ENCODE measurements around the gene ACTN4. TPM values are rescaled to one million over a fixed set of nuclear protein-coding genes. Genes with fewer than 3 reads are reported as not detected.

The ACTN4 gene
- total RNA-seq, 1 experiment from 2014 or later = 506 TPM

GRCh38 chr19:38714354-38714778 lies 66.9 kb downstream of the ACTN4 start:
- no peak overlapping the region for H3K4me3 Mint-ChIP-seq
- DNase-seq (ENCODE audit: low spot score) (no peak), ATAC-seq (no peak)
- no peaks in the 10 kb centered on the region for H3K27me3 Mint-ChIP-seq (ENCODE audit: low read depth)
- POLR2A ChIA-PET = interaction anchor here (0.6 kb wide), 2 partner anchors 522 to 610 kb away, joined by 3 read pairs; no protein-coding TSS in a partner anchor
- peaks cover 5% of the 10 kb centered on the region for H3K4me1 Mint-ChIP-seq
- H3K9me3 Mint-ChIP-seq = no peaks in the 10 kb centered on the region
- CTCF ChIA-PET = interaction anchor here (1.2 kb wide), 1 partner anchor 217 kb away, joined by 3 read pairs; the partner anchor contains the start of genes MRPS12 and SARS2
- H3K36me3 Mint-ChIP-seq = peaks cover 53% of the 10 kb centered on the region
- no peak for TF ChIP-seq TCF7 (CRISPR knock-in tag; IDR thresholded peaks at IDR 0.05; ENCODE audit: low read depth)
- no peak for TF ChIP-seq ZSCAN18 (CRISPR knock-in tag; IDR thresholded peaks at IDR 0.05)
- TF ChIP-seq FOXK1 (CRISPR knock-in tag; IDR thresholded peaks at IDR 0.05) = no peak
- TF ChIP-seq CBFB (CRISPR knock-in tag; IDR thresholded peaks at IDR 0.05; ENCODE audit: low read depth) = no peak
- no peak for TF ChIP-seq ZNF263 (CRISPR knock-in tag; IDR thresholded peaks at IDR 0.05; ENCODE audit: low read depth)
- no peak for TF ChIP-seq SOX15 (CRISPR knock-in tag; IDR thresholded peaks at IDR 0.05)
- TF ChIP-seq, protein P1, sequence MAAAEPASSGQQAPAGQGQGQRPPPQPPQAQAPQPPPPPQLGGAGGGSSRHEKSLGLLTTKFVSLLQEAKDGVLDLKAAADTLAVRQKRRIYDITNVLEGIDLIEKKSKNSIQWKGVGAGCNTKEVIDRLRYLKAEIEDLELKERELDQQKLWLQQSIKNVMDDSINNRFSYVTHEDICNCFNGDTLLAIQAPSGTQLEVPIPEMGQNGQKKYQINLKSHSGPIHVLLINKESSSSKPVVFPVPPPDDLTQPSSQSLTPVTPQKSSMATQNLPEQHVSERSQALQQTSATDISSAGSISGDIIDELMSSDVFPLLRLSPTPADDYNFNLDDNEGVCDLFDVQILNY (CRISPR knock-in tag; IDR thresholded peaks at IDR 0.05) = no peak
- TF ChIP-seq, protein P2, sequence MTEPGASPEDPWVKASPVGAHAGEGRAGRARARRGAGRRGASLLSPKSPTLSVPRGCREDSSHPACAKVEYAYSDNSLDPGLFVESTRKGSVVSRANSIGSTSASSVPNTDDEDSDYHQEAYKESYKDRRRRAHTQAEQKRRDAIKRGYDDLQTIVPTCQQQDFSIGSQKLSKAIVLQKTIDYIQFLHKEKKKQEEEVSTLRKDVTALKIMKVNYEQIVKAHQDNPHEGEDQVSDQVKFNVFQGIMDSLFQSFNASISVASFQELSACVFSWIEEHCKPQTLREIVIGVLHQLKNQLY (CRISPR knock-in tag; IDR thresholded peaks at IDR 0.05) = no peak
- TF ChIP-seq TEAD4 (CRISPR knock-in tag; IDR thresholded peaks at IDR 0.05) = no peak
- TF ChIP-seq PRDM15 (CRISPR knock-in tag; IDR thresholded peaks at IDR 0.05) = no peak
- no peak for TF ChIP-seq NFE2L1 (CRISPR knock-in tag; IDR thresholded peaks at IDR 0.05)
- TF ChIP-seq CDX4 (CRISPR knock-in tag; IDR thresholded peaks at IDR 0.05; ENCODE audit: borderline replicate concordance) = no peak
- H3K27ac Mint-ChIP-seq = no peak overlapping the region; the same call in 1 of the 2 replicates

- ChIA-PET POLR2A (no interaction called here), CTCF (interaction anchor here (1.2 kb wide), 1 partner anchor 215 kb away, joined by 3 read pairs; the partner anchor contains the start of genes MRPS12 and SARS2)
- Mint-ChIP-seq H3K4me3 (no peak overlapping the region), H3K9me3 (no peaks in the 10 kb centered on the region), H3K27ac (no peak overlapping the region), H3K4me1 (peaks cover 5% of the 10 kb centered on the region), H3K36me3 (peaks cover 47% of the 10 kb centered on the region), H3K27me3 (ENCODE audit: low read depth) (no peaks in the 10 kb centered on the region)
- TF ChIP-seq ZNF396 (CRISPR knock-in tag; IDR thresholded peaks at IDR 0.05; ENCODE audit: borderline replicate concordance) (no peak), EMX1 (CRISPR knock-in tag; IDR thresholded peaks at IDR 0.05) (no peak), ZNF232 (CRISPR knock-in tag; IDR thresholded peaks at IDR 0.05) (no peak), ZNF263 (CRISPR knock-in tag; IDR thresholded peaks at IDR 0.05; ENCODE audit: low read depth) (no peak), ZNF423 (CRISPR knock-in tag; IDR thresholded peaks at IDR 0.05) (no peak), NR1H2 (CRISPR knock-in tag; IDR thresholded peaks at IDR 0.05) (no peak), CREB1 (CRISPR knock-in tag; IDR thresholded peaks at IDR 0.05) (no peak), ZSCAN18 (CRISPR knock-in tag; IDR thresholded peaks at IDR 0.05) (no peak), ATF3 (CRISPR knock-in tag; conservative IDR thresholded peaks at IDR 0.05) (no peak), GRHL2 (CRISPR knock-in tag; IDR thresholded peaks at IDR 0.05; ENCODE audit: insufficient replicate concordance, severe bottlenecking) (no peak), ZBTB21 (CRISPR knock-in tag; IDR thresholded peaks at IDR 0.05; ENCODE audit: borderline replicate concordance) (no peak), IRF1 (CRISPR knock-in tag; IDR thresholded peaks at IDR 0.05) (no peak), TEAD1 (CRISPR knock-in tag; IDR thresholded peaks at IDR 0.05) (no peak), SMAD3 (CRISPR knock-in tag; IDR thresholded peaks at IDR 0.05; ENCODE audit: borderline replicate concordance) (no peak), NR3C1 (CRISPR knock-in tag; conservative IDR thresholded peaks at IDR 0.05; ENCODE audit: low read depth) (no peak)
- TF ChIP-seq, protein P3, sequence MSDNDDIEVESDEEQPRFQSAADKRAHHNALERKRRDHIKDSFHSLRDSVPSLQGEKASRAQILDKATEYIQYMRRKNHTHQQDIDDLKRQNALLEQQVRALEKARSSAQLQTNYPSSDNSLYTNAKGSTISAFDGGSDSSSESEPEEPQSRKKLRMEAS (CRISPR knock-in tag; IDR thresholded peaks at IDR 0.05) = no peak
- ATAC-seq = no peak
- DNase-seq (ENCODE audit: low spot score) = no peak
These were observed 68.1 kb downstream of the ACTN4 start for GRCh38 chr19:38715555-38715954.
